NCI-H1417 (cell line): ENCODE measurements around the gene C1QTNF3.

Experiments
- DNase-seq, 3 experiments: peaks; one replicate each; lab custom pipeline; 2025; lab: John Stamatoyannopoulos, UW

C1QTNF3 gene

DNA sequence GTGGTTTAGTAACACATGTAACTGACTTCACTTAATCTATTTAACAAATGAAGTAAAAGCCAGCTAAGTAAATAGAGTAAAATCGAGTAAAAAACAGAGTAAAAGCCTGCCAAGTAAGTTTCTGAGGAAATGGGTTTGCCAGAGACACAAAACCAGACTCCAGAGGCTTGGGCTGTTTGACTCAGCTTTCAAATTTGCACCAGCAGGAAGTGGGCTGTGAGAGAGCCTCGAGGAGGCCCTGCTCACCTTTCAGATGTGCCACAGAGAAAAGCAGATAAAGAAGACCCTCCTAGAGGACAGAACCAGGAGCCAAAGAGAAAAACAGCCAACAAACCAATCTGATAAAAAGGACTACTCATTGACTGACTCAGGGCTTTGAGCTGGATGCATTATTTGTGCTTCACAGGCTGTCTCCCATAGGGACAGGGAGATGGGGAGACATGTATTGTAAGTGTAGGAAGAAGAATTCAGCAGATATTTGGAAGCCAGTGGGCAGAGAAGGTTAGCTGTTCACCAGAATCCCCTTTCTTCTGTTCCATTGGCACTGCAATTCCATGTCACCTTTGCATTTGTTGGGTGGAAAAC is 20.8 kb downstream of the C1QTNF3 start:
- DNase-seq, result no peak

- DNase-seq, result no peak
Observed at GRCh38 chr5:34021334-34021733, 21.7 kb downstream of the C1QTNF3 start.

- no peak for DNase-seq
Observed at GRCh38 chr5:34020726-34021125, 22.3 kb downstream of the C1QTNF3 start.

GRCh38 chr5:34017254-34017653 is 25.8 kb downstream of the C1QTNF3 start:
- DNase-seq, result no peak

GRCh38 chr5:34016750-34017149 is 26.3 kb downstream of the C1QTNF3 start:
- DNase-seq, result no peak

- no peak for DNase-seq
Observed at GRCh38 chr5:34016222-34016621, 26.8 kb downstream of the C1QTNF3 start.

- DNase-seq, result no peak
Observed at GRCh38 chr5:34015120-34015822, 27.7 kb downstream of the C1QTNF3 start.

DNA sequence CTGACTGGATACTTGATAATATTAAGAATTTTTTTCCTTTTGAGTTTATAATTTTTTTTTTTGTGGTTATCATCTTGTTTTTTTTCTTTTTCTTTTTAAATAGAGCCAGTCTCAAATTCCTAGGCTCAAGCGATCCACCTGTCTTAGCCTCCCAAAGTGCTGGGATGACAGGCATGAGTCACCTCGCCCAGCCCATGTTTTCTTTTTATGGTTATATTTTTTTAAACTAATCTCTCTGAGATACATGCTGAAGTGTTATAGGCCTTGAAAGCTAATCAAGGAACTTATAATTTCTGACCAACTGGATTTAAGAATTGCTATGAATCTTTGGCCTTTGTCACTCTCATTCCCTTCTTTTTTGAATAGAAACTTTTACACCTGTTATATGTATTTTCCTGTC is 28.4 kb downstream of the C1QTNF3 start:
- DNase-seq, result no peak

- no peak for DNase-seq
Observed at GRCh38 chr5:34013547-34013946, 29.5 kb downstream of the C1QTNF3 start.

- no peak for DNase-seq
Observed at GRCh38 chr5:34012791-34013190, 30.2 kb downstream of the C1QTNF3 start.

GRCh38 chr5:34011536-34011935 is 31.5 kb downstream of the C1QTNF3 start:
- no peak for DNase-seq

GRCh38 chr5:34010146-34010545 is 32.9 kb downstream of the C1QTNF3 start:
- DNase-seq, result peak in 1 of 3 experiments; percentile 18

DNA sequence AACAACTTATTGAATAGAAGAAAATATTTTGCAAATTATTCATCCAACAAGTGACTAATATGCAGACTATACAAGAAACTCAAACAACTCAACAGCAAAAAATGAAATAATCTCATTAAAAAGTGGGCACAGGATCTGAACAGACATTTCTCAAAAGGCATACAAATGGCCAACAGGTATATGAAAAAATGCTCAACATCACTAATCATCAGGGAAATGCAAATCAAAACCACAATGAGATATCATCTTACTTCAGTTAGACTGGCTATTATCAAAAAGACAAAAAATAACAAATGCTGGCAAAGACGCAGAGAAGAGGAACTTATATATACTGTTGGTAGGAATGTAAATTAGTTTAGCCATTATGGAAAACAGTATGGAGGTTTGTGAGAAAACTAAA is 33.4 kb downstream of the C1QTNF3 start:
- DNase-seq, result no peak

DNA sequence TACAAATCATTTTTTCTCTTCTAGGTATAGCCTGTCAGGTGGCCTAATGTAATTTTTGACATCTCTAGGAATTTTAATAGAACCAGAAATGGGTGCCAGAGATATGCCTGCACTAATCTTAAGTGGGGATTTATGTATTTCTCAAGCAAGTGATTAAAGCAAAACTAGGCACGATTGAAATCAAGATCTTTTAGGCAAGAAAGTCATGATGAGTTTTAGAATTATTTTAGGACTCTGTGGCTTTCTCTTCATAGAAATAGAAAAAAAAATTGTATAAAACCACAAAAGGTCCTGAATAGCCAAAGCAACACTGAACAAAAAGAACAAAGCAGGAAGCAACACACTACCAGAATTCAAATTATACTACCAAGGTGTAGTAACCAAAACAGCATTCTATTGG is 34.2 kb downstream of the C1QTNF3 start:
- DNase-seq, result peak in 1 of 3 experiments; percentile 75

DNA sequence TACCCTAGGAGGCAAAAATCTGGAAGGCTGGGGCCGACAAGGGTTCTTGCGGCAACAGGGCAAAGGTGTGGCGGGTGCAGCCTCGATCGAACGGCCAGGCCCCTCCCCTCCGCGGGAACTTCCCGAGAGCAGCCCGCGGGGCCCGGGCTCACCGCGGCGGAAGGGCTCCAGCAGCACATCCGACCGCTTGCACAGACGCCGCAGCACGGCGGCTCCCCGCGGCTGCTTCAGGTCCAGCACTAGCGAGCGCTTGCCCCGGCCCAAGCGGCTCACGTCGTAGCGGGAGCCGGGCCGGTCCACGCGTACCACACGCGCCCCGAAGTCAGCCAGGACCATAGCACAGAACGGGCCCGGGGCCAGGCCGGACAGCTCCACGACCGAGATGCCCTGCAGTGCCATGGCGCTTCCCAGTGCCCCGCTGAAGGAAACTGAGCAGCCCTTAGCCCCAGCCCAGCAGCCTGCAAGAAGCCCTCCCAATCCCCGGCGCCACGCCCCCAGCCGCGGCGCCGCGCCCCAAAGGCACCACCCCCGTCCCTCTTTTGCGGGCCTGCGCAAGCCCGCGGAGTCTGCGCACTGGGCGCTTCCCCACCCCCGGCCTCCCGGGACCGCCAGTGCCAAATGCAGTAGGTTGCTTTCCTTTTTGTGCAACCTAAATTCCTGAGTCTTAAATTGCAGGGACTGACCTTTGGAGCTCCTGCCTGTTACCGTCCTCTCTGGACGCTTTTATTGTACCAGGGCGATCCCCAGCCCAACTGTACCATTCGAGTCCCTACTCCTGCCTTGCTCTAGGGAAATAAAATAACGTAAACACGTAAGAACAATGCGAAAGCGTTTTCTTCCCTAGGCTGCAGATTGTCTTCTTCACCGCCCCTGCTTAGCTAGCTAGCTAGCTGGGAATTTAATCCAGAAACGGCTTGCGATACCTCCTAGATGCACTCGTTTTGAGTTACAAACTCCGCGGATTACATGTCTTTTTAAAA is 35.1 kb downstream of the C1QTNF3 start, which contains the start of gene AMACR:
TSS of gene AMACR (minus strand) at position 430 of the 980 bp plus-strand sequence. CDS start at position 399, 31 bp downstream.
- peak; percentile 93 to 98 (median 98) for DNase-seq

DNA sequence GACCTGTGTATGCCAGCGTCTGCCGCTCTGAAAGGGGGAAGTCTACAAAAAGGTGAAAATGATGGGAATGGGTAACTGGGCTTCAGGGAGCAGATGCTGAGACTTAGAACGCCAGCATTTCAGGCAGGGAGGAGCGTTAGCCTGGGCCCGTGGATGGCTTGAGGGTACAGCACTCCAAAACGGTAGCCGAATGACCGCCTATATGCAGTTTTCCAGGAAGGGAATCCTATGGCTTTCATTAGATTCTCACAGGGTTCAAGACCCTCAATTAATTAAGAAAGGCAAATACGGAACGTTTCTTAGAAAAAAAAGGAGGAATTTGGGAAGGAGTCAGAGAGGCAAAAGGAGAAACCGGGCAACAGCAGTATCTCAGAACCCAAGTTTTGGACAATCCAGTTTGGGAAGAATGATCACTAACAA is 35.8 kb downstream of the C1QTNF3 start:
- DNase-seq, result peak in 2 of 3 experiments; percentile 63 to 74

DNA sequence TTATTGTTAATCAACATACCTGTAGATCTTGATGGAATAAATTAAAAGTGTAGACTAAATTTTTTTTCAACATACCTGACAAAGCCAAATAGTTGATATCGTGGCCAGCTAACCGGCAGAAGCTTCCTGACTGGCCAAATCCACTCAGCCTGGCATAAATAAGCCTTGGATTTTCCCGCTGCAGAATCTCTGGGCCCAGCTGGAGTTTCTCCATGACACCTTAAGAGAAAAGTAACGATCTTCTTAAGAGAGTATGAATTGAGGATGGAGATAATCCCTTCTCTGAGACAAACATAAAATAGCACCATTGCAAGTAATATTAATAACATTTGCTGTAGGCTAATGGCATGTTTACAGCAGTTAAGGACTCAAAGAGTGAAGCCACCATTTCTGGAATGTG is 37.3 kb downstream of the C1QTNF3 start:
- DNase-seq, result no peak

DNA sequence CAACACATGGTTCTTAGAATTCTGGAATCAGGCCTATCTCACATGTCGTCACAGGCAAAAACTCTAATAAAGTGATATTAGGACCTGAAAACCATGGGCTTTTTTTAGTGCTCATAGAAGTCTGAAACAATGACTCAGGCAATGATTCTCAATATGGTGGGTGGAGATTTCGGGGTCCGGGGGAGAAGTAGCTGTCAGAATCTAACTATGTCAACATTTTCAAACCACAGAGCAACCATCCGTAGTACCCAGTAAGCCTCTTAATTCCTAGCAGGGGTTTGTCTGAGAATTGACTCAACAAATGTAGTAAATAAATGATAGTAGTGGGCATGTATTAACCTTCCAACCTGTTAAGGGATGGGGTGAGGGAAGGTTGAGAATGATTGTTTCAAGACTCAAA is 37.8 kb downstream of the C1QTNF3 start:
- DNase-seq, result no peak

DNA sequence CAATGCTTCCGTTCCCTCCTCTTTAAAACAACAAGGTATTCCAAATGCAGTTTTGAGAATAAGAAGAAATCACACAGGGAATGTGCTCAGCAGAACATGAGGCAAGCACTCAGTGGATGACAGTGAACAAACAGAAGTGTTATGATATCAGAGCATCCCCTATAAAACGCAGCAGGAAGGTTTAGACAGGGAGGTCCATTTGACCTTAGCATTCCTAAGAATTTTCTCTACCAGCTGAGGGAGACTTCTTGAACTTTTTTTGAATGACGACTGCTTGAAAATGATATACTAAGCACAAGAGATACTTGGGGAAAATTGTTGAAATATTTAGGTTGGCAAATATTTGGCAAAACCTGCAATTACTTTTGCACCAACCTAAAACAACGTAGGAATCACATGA is 39.1 kb downstream of the C1QTNF3 start:
- no peak for DNase-seq

DNA sequence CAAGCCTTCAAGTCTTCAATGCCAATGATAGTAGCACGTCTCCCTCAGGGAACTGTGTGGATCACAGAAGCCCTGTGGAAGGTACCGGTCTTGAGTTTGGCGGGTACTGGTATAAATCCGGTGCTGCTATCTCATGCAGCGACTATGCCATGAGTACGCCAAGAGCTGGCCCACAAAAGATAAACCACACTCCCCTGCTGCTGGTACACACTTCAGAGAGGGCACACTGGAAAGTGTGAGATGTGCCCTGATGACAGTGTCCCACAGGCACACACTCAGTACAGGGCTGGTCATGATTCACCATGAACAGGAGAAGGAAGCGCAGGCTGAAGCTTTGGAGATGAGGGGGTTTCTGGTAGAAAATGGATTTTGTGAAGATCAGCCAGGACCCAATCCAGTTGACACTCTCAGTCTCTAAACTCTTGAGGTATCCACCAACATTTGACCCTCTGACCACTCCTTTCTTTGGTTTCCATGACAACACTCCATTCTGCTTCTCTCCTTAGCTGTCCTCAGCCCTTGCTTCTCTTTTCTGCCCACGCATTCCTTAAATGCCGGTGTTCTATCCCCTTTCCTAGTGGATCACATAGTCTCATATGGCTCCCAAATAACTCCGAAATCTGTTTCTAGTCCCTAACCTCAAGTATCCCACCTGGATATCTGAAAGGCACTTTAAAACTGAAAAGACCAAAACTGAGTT is 40.2 kb downstream of the C1QTNF3 start:
- DNase-seq, result no peak

DNA sequence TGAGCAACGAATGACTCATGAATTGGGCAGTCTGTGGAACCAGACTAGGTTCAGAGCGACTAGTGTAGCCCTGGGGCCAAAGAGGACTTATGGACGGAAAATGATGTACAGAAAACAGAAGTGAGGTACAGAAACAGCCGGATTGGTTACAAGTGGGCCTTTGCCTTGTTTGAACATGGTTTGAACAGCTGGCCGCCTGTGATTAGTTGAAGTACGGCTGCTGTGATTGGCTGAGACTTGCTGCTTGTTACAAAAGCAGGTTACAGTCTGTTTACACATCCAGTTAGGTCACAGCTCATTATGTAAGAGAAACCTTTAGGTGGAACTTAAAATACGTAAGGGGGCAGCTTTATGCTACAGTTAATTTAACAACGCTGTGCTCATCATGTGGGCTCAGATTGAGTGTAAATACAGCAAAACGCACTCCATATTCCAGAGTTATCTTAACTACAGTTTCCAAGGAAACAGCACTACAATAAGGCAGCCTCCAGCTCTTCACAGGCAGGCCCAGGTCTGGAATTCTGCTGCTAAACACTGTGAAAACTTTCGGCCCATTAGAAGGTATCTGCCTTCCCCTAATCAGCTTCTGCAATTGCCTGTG is 41.7 kb downstream of the C1QTNF3 start:
- DNase-seq, result peak; percentile 79 to 96 (median 85)
